GM12891 (cell line): ENCODE measurements around the gene SLC45A2. TPM values are rescaled to one million over a fixed set of nuclear protein-coding genes. Genes with fewer than 3 reads are reported as not detected.
A peak's percentile ranks its signal among the peaks of the same experiment; 100 is the strongest.
"Not testable (repeated sequence)": the region's sequence is repeated elsewhere in the genome, so short reads cannot be mapped to it uniquely, and the experiment has no call there.

Experiments
- DNase-seq: peaks from one replicate; pipeline ENCODE4 v3.0.0; 2011; ENCODE audit warnings: low spot score; ENCODE audit not compliant: insufficient read length
- FAIRE-seq: peaks from 2 replicates; lab custom pipeline; 2011; peaks lifted over from hg19 to GRCh38; lab: Jason Lieb, UNC
- PAX5 ChIP-seq: IDR thresholded peaks from 2 replicates; pipeline ENCODE4 v1.6.1; 2011; ENCODE audit warnings: low read length, moderate library complexity, mild to moderate bottlenecking; ENCODE audit not compliant: insufficient read depth, severe bottlenecking
- POLR2A ChIP-seq: IDR thresholded peaks from 2 replicates; pipeline ENCODE4 v1.6.1; 2011; ENCODE audit warnings: low read depth, low read length, control low read depth
- POLR2AphosphoS5 ChIP-seq: IDR thresholded peaks from 2 replicates; pipeline ENCODE4 v1.6.1; 2011; ENCODE audit warnings: low read depth, low read length, control low read depth
- POU2F2 ChIP-seq: IDR thresholded peaks from 2 replicates; pipeline ENCODE4 v1.6.1; 2011; ENCODE audit warnings: low read depth, mild to moderate bottlenecking, control low read depth, low read length, moderate library complexity
- SPI1 ChIP-seq: IDR thresholded peaks from 2 replicates; pipeline ENCODE4 v1.6.1; 2011; ENCODE audit warnings: low read depth, low read length, control low read depth
- TAF1 ChIP-seq: IDR thresholded peaks from 2 replicates; pipeline ENCODE4 v1.6.1; 2011; ENCODE audit warnings: low read depth, low read length, control low read depth
- polyA plus RNA-seq: library from polyadenylated mRNA; unstranded; fragments of >200 nt; gene quantifications from one replicate; pipeline ENCODE4 v1.2.1, GENCODE V29; 2012; ENCODE audit warnings: low read depth, missing spikeins, inconsistent platforms; ENCODE audit not compliant: missing spikeins

The SLC45A2 gene
- polyA plus RNA-seq: not detected

DNA sequence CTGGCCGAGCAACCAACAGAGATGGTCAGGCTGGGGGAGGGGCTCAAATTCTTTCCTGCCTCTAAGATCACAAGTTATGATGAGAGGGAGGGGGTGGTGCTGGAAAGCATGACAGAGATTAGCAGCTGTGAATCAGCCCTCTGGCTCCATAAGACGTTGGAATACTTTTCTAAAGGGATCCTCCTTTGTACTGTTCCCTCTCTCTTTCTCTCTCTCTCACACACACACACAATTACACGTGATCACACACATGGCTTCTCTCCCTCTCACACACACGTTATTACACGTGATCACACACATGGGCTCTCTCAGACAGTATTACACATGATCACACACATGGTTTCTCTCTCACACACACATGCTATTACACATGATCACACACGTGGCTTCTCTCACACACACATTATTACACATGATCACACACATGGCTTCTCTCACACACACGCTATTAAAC, at the start of gene SLC45A2:
Gene SLC45A2 (minus strand): TSS at position 23 of the 454 bp plus-strand sequence. CDS start 110 bp downstream, outside the sequence.
- DNase-seq (no peak), FAIRE-seq (no peak)
- TF ChIP-seq POU2F2 (no peak), SPI1 (no peak), PAX5 (no peak), TAF1 (no peak), POLR2AphosphoS5 (no peak), POLR2A (no peak)

GRCh38 chr5:34031966-34032365, 47.5 kb upstream of the SLC45A2 start:
- TF ChIP-seq SPI1 (no peak), POLR2A (no peak), POU2F2 (no peak), POLR2AphosphoS5 (no peak), PAX5 (no peak), TAF1 (no peak)
- DNase-seq (no peak), FAIRE-seq (no peak)

DNA sequence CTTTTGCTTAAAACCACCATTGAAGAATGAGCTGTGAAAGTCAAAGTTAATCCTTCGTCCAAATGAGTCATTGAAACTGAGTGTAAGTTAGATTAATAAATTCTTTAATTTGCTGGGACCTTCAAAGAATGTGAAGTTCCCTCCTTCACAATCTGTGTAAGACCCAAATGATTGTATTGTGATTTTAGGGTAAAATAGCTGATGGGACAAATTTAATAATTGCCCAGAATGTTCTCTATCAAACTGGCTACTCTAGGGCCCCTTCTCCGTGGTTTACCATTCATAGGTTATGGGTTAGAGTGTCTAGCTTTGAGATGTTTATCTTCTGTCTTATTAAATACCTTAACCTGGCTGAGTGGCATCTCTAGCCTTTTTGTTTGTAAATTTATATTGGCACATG, 46.6 kb upstream of the SLC45A2 start:
- FAIRE-seq (no peak), DNase-seq (no peak)
- TF ChIP-seq PAX5 (no peak), POLR2A (no peak), TAF1 (no peak), SPI1 (no peak), POLR2AphosphoS5 (no peak), POU2F2 (no peak)

DNA sequence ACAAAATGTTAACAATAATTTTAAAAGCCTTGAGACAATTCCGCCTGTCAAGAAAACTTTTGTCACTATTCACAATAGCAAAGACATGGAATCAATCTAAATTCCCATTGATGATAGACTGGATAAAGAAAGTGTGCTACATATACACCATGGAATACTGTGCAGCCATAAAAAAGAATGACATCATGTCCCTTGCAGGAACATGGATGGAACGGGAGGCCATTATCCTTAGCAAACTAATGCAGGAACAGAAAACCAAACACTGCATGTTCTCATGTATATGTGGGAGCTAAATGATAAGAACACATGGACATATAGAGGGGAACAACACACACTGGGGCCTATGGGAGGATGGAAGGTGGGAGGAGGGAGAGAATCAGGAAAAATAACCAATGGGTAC, 46.1 kb upstream of the SLC45A2 start:
- DNase-seq, FAIRE-seq: not testable (repeated sequence)

DNA sequence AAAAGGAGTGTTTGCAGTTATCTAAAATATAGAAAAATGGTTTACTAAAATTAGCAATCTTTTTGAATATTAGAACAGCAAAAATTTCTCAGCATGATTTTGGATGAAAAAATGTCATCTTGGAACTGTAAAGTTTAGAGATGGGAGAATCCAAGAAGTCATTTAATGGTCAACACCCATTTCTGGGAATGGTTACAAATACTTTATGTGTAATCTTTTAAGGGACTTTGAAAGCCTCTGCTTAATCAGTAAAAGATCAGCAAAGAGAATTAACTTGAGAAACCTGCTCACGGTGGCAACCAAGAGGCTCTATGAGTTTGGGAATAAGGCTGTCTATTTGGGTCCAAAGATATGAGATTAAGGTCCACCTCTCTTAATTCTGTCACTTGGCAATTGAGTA, 45.6 kb upstream of the SLC45A2 start:
- TF ChIP-seq POLR2A (no peak), POU2F2 (no peak), TAF1 (no peak), PAX5 (no peak), SPI1 (no peak), POLR2AphosphoS5 (no peak)
- FAIRE-seq (no peak), DNase-seq (no peak)

DNA sequence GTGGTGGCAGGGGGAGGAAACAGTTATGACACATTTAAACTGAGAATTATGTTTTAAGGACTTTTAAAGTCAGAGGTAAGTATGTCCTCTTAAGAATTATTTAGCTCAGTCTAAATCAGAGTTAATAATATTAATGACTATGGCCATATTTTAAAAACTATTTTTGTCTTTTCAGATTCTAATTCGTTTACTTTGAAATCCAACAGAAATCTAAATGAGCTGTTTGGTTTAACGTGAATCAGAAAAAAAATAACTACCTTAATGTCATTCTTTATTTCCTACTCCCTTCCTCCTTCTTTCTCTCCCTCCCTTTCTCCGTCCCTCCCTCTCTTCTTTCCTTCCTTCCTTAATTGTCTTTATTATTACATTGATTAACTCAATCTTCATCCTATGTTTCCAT, 43.9 kb upstream of the SLC45A2 start:
- no peak for DNase-seq
- FAIRE-seq: no peak
- TF ChIP-seq PAX5 (no peak), POU2F2 (no peak), TAF1 (no peak), SPI1 (no peak), POLR2AphosphoS5 (no peak), POLR2A (no peak)

DNA sequence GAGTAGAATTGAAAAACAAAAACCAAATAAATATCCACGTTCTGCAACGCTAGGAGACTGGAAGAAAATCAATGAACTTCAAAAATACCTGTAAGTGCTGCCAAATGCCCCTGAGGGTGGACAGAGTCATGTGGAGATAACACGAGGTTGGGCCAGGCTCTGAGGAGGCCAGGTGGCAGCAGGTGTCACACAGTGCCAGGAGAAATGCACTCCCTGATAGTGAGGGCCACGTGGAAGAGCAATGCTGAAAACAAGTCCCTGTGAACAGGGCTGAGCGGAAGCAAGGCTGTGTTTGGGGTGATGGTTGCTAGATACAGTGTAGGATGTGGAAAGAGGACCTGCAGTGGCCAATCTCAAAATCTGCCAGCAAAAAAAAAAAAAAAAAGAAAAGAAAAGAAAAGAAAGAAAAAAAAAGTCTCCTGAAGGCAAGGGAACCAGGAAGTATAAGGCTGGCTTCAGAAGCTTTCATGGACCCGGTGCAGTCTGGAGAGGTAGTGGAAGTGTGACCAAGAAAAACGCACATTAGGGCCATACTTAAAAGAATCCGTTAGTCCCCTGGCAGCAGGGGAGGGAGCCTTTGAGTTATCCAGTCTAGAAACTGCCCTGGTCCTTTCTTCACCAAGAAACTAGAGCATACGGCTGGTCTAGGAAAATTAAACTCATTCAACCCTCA, 41.7 kb upstream of the SLC45A2 start:
- no peak for DNase-seq
- TF ChIP-seq TAF1 (no peak), SPI1 (no peak), POLR2AphosphoS5 (no peak), POLR2A (no peak), PAX5 (no peak), POU2F2 (no peak)
- no peak for FAIRE-seq

- FAIRE-seq: no peak
- TF ChIP-seq POLR2AphosphoS5 (no peak), SPI1 (peak; percentile 52)
- no peak for DNase-seq
Observed at GRCh38 chr5:34022121-34022705, 37.7 kb upstream of the SLC45A2 start.

DNA sequence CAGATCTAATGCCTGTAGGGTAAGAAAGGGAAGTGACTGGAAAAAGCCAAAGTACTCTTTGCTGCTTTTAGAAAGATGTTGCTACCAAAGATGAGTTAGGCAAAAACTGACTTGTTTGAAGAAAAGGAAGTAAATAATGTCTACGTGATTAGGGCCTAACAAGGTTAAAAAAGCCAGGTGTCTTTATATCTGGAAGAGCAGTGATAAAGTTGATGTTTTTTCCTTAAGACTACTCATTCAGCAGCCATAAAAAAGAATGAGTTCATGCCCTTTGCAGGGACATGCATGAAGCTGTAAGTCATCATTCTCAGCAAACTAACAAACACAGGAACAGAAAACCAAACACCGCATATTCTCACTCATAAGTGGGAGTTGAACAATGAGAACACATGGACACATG, 36.8 kb upstream of the SLC45A2 start:
- FAIRE-seq: no peak

GRCh38 chr5:34020726-34021125, 36.2 kb upstream of the SLC45A2 start:
- TF ChIP-seq POLR2A: no peak
- TF ChIP-seq SPI1: no peak
- TF ChIP-seq TAF1: no peak
- no peak for TF ChIP-seq POLR2AphosphoS5
- TF ChIP-seq POU2F2: no peak
- no peak for TF ChIP-seq PAX5
- FAIRE-seq (no peak), DNase-seq (no peak)

More for the DNA sequence above, 36.8 kb upstream of the SLC45A2 start:
- DNase-seq: no peak
- TF ChIP-seq POU2F2 (no peak), POLR2AphosphoS5 (no peak), POLR2A (no peak), SPI1 (no peak), PAX5 (no peak), TAF1 (no peak)
